ENCODE results near the gene MOCOS.
"Not testable (repeated sequence)": the region's sequence is repeated elsewhere in the genome, so short reads cannot be mapped to it uniquely, and the experiment has no call there.

DNA sequence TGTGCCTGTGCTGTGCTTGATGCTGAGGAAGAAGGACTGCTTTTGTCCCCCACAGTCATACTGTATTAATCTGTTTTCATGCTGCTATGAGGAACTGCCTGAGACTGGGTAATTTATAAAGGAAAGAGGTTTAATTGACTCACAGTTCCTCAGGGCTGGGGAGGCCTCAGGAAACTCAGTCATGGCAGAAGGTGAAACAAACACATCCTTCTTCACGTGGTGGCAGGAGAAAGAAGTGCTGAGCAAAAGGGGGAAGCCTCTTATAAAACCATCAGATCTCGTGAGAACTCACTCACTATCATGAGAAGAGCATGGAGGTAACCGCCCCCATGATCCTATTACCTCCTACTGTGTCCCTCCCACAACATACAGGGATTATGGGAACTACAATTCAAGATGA is 19.0 kb upstream of the MOCOS start:
- not testable (repeated sequence) for TF ChIP-seq EZH2phosphoT487 (IDR thresholded peaks at IDR 0.05; ENCODE audit: low read depth, severe bottlenecking, unreplicated experiment); EZH2 (IDR thresholded peaks at IDR 0.05; ENCODE audit: borderline replicate concordance)
- TF ChIP-seq, protein P1, sequence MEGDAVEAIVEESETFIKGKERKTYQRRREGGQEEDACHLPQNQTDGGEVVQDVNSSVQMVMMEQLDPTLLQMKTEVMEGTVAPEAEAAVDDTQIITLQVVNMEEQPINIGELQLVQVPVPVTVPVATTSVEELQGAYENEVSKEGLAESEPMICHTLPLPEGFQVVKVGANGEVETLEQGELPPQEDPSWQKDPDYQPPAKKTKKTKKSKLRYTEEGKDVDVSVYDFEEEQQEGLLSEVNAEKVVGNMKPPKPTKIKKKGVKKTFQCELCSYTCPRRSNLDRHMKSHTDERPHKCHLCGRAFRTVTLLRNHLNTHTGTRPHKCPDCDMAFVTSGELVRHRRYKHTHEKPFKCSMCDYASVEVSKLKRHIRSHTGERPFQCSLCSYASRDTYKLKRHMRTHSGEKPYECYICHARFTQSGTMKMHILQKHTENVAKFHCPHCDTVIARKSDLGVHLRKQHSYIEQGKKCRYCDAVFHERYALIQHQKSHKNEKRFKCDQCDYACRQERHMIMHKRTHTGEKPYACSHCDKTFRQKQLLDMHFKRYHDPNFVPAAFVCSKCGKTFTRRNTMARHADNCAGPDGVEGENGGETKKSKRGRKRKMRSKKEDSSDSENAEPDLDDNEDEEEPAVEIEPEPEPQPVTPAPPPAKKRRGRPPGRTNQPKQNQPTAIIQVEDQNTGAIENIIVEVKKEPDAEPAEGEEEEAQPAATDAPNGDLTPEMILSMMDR (IDR thresholded peaks at IDR 0.05; ENCODE audit: poor library complexity): not testable (repeated sequence)
